Measurements from ENCODE around the gene BCL11B.

BCL11B gene

DNA sequence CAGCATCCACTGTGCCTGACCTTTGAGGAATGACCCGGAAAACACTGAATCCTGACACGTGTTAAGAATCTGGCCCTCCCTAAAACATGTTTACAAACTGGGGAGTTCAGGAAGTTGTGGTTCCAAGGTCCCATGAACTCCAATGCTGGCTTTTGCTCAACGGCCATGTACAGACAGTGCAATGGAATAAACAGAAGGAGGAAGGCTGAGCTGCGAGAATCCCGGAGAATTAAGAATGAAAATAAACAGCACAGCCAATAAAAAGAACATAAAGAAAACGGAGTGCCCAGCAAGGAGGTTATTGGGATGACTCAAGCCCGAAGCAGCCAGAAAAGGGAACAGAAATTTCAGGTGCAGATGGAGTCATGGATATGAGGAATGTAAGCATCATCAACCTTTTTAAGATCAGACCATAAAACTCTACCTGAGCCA lies 32.3 kb downstream of the BCL11B start:
- no peak for TF ChIP-seq TAF1 (IDR thresholded peaks at IDR 0.05; ENCODE audit: low read depth)
- TF ChIP-seq CREB1 (IDR thresholded peaks at IDR 0.05; ENCODE audit: low read depth): no peak
- no peak for TF ChIP-seq RAD21 (IDR thresholded peaks at IDR 0.05; ENCODE audit: low read depth)
- TF ChIP-seq TCF12 (IDR thresholded peaks at IDR 0.05; ENCODE audit: low read depth): no peak
- TF ChIP-seq EGR1 (IDR thresholded peaks at IDR 0.05): no peak
- TF ChIP-seq TEAD4 (IDR thresholded peaks at IDR 0.05): no peak
- TF ChIP-seq, protein P1, sequence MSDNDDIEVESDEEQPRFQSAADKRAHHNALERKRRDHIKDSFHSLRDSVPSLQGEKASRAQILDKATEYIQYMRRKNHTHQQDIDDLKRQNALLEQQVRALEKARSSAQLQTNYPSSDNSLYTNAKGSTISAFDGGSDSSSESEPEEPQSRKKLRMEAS (IDR thresholded peaks at IDR 0.05): no peak
- no peak for TF ChIP-seq YY1 (IDR thresholded peaks at IDR 0.05; ENCODE audit: low read depth)
- TF ChIP-seq, protein P2, sequence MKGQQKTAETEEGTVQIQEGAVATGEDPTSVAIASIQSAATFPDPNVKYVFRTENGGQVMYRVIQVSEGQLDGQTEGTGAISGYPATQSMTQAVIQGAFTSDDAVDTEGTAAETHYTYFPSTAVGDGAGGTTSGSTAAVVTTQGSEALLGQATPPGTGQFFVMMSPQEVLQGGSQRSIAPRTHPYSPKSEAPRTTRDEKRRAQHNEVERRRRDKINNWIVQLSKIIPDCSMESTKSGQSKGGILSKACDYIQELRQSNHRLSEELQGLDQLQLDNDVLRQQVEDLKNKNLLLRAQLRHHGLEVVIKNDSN (IDR thresholded peaks at IDR 0.05): no peak
- TF ChIP-seq ZBTB7A (IDR thresholded peaks at IDR 0.05; ENCODE audit: low read depth): no peak
- TF ChIP-seq, protein P3, sequence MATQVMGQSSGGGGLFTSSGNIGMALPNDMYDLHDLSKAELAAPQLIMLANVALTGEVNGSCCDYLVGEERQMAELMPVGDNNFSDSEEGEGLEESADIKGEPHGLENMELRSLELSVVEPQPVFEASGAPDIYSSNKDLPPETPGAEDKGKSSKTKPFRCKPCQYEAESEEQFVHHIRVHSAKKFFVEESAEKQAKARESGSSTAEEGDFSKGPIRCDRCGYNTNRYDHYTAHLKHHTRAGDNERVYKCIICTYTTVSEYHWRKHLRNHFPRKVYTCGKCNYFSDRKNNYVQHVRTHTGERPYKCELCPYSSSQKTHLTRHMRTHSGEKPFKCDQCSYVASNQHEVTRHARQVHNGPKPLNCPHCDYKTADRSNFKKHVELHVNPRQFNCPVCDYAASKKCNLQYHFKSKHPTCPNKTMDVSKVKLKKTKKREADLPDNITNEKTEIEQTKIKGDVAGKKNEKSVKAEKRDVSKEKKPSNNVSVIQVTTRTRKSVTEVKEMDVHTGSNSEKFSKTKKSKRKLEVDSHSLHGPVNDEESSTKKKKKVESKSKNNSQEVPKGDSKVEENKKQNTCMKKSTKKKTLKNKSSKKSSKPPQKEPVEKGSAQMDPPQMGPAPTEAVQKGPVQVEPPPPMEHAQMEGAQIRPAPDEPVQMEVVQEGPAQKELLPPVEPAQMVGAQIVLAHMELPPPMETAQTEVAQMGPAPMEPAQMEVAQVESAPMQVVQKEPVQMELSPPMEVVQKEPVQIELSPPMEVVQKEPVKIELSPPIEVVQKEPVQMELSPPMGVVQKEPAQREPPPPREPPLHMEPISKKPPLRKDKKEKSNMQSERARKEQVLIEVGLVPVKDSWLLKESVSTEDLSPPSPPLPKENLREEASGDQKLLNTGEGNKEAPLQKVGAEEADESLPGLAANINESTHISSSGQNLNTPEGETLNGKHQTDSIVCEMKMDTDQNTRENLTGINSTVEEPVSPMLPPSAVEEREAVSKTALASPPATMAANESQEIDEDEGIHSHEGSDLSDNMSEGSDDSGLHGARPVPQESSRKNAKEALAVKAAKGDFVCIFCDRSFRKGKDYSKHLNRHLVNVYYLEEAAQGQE (IDR thresholded peaks at IDR 0.05; ENCODE audit: low read depth): no peak
- TF ChIP-seq CEBPB (IDR thresholded peaks at IDR 0.05): no peak
- no peak for TF ChIP-seq FOXM1 (IDR thresholded peaks at IDR 0.05; ENCODE audit: borderline replicate concordance, low read depth)
- no peak for TF ChIP-seq EP300 (IDR thresholded peaks at IDR 0.05; ENCODE audit: borderline replicate concordance)
- no peak for TF ChIP-seq NFIC (IDR thresholded peaks at IDR 0.05)

DNA sequence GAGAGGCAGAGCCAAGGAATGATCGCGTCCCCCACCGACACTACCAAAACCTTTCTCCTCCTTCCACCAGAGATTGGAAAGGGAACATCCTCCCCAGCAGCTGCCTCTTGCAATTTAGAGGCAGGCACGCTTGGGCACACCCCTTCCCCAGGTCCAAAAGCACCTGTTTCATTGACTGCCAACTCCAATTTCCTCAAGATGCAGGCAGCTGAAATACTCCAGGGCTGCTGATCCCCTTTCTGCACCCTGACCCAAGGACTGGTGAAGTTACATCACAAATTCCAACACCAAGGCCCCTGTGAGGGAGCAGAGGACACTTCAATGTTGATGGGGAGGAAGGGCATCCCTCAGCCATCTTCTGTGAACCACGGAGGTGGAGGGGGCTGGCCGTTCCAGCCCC lies 33.8 kb downstream of the BCL11B start:
- no peak for TF ChIP-seq CREB1 (IDR thresholded peaks at IDR 0.05; ENCODE audit: low read depth)
- TF ChIP-seq ZBTB7A (IDR thresholded peaks at IDR 0.05; ENCODE audit: low read depth): no peak
- TF ChIP-seq YY1 (IDR thresholded peaks at IDR 0.05; ENCODE audit: low read depth): no peak
- TF ChIP-seq CEBPB (IDR thresholded peaks at IDR 0.05): no peak
- TF ChIP-seq, protein P1 (IDR thresholded peaks at IDR 0.05): no peak
- no peak for TF ChIP-seq FOXM1 (IDR thresholded peaks at IDR 0.05; ENCODE audit: borderline replicate concordance, low read depth)
- TF ChIP-seq, protein P2 (IDR thresholded peaks at IDR 0.05): no peak
- TF ChIP-seq TAF1 (IDR thresholded peaks at IDR 0.05; ENCODE audit: low read depth): no peak
- TF ChIP-seq RAD21 (IDR thresholded peaks at IDR 0.05; ENCODE audit: low read depth): no peak
- no peak for TF ChIP-seq TEAD4 (IDR thresholded peaks at IDR 0.05)
- TF ChIP-seq TCF12 (IDR thresholded peaks at IDR 0.05; ENCODE audit: low read depth): no peak
- TF ChIP-seq EGR1 (IDR thresholded peaks at IDR 0.05): no peak
- no peak for TF ChIP-seq EP300 (IDR thresholded peaks at IDR 0.05; ENCODE audit: borderline replicate concordance)
- TF ChIP-seq, protein P3 (IDR thresholded peaks at IDR 0.05; ENCODE audit: low read depth): no peak
- TF ChIP-seq NFIC (IDR thresholded peaks at IDR 0.05): no peak

DNA sequence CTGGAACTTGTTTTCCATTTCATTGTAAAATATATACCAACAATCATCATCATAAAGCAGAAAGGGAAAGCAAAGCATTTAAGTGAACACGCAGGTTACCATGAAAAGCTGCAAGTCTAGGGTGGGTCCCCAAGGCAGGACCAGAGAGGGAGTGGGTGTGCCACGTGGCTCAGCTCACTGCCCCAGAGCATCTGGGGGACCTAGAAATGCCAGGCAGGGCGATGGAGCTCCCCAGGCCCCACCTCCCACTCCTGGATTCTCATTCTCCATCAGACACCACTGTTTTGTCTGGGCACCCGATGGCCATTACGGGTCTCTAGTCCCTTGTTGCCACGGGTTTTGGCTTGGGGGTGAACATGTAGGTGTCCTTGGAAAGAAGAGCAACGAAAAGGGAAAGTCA lies 34.7 kb downstream of the BCL11B start:
- TF ChIP-seq FOXM1 (IDR thresholded peaks at IDR 0.05; ENCODE audit: borderline replicate concordance, low read depth) (no peak), CEBPB (IDR thresholded peaks at IDR 0.05) (no peak), NFIC (IDR thresholded peaks at IDR 0.05) (no peak), RAD21 (IDR thresholded peaks at IDR 0.05; ENCODE audit: low read depth) (no peak), TCF12 (IDR thresholded peaks at IDR 0.05; ENCODE audit: low read depth) (no peak), EGR1 (IDR thresholded peaks at IDR 0.05) (no peak), EP300 (IDR thresholded peaks at IDR 0.05; ENCODE audit: borderline replicate concordance) (no peak), ZBTB7A (IDR thresholded peaks at IDR 0.05; ENCODE audit: low read depth) (no peak), TAF1 (IDR thresholded peaks at IDR 0.05; ENCODE audit: low read depth) (no peak), TEAD4 (IDR thresholded peaks at IDR 0.05) (no peak)
- TF ChIP-seq, protein P3 (IDR thresholded peaks at IDR 0.05; ENCODE audit: low read depth): no peak
- TF ChIP-seq, protein P2 (IDR thresholded peaks at IDR 0.05): no peak
- TF ChIP-seq, protein P1 (IDR thresholded peaks at IDR 0.05): no peak

Measured in Ishikawa (cell line).